Umbilical cord (tissue), 2 donors: ENCODE data around the gene TRIM49B. TPM values are rescaled to one million over a fixed set of nuclear protein-coding genes. Genes with fewer than 3 reads are reported as not detected.
"Not testable (repeated sequence)": the region's sequence is repeated elsewhere in the genome, so short reads cannot be mapped to it uniquely, and the experiment has no call there.

Source experiments
- DNase-seq: peaks from one replicate; pipeline ENCODE4 v3.0.0-alpha.2; 2015; ENCODE audit warnings: low spot score
- total RNA-seq: library from RNA; depleted of rRNA; stranded (reverse); fragments of >200 nt; gene quantifications from one replicate; pipeline ENCODE4 v1.2.3, GENCODE V29; 2014; ENCODE audit warnings: low replicate concordance; ENCODE audit not compliant: insufficient read depth

Gene TRIM49B, protein sequence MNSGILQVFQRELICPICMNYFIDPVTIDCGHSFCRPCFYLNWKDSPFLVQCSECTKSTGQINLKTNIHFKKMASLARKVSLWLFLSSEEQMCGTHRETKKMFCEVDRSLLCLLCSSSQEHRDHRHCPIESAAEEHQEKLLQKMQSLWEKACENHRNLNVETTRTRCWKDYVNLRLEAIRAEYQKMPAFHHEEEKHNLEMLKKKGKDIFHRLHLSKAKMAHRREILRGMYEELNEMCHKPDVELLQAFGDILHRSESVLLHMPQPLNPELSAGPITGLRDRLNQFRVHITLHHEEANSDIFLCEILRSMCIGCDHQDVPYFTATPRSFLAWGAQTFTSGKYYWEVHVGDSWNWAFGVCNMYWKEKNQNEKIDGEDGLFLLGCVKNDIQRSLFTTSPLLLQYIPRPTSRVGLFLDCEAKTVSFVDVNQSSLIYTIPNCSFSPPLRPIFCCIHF
- 0.24 TPM for total RNA-seq

DNA sequence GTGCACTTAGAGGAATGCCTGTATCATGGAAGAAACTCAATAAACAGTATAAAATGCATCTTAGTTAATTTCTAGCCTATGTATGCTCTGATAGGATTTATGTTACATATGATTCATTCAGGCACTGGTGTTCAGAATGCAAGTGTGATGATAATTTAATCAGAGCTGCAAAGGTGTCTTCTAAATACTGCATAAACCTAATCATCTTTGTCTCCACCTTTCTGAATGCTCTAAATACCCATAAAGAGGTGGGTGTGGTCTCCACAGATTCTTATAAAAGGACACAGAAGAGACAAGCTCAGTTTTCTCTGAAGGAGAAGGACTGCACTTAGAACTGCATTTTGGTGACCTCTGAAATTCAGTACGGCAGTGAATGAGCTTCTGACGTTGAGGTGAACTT is at the start of gene TRIM49B:
TSS of gene TRIM49B (plus strand) at position 301 of the 400 bp plus-strand sequence. CDS start 2,777 bp downstream, outside the sequence.
- DNase-seq, result not testable (repeated sequence)

DNA sequence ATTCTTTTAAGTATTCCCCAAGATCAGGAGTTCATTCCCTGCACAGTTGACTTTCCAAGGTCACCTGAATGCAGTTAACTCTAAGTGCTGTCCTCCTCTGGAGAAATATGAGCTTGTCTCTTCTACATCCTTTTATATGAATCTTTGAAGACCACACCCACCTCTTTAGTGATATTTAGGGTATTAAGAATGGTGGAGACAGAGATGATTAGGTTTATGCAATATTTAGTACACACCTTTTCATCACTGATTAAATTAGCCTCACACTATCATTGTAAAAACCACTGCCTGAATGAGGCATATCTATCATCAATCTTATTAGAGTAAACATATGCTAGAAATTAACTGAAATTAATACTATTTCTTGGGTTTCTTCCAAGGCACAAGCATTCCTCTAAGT is 44.8 kb upstream of the TRIM49B start, which contains the start of gene TRIM51G:
TSS of gene TRIM51G (minus strand) at position 101 of the 400 bp plus-strand sequence. CDS start 2,190 bp downstream, outside the sequence.
- not testable (repeated sequence) for DNase-seq

DNA sequence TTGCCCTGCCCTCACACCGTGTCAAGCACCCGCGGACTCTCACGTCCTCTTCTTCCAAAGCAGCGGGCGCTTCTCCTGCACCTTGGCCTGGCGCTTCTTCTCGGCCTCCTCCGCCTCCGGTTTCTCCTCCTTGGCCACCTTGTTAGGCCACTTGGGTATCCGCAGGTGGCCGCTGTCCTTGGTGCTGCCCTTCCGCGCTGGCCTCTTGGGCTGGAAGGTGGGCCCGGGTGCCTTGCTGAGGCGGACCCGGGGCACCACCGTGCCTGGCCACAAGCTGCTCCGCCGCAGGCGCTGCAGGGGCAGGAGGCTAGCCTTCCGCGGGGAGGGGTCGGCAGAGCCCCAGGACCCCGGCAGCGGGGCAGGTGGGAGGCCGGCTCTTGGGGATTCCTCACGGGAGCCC is 19.6 kb downstream of the TRIM49B start:
- not testable (repeated sequence) for DNase-seq

DNA sequence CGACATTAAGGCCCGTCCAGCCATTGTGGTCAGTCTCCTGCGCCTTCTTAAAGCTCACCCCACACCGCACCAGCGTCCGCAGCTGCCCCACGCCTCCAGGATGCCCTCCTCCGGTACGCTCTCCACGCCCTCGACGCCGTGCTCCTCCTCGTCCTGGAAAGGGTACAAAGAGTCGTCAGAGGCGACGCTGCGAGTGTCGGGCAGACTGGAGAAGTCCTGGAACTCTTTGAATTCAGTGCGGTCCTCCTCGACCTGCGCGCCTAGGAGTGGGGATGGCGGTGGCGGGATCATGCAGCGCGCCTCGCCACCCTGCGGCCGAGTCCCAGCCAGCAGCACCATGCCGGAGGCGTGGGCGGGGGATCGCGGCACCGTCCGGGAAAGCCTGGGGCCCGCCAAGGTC is 21.2 kb downstream of the TRIM49B start:
- not testable (repeated sequence) for DNase-seq

DNA sequence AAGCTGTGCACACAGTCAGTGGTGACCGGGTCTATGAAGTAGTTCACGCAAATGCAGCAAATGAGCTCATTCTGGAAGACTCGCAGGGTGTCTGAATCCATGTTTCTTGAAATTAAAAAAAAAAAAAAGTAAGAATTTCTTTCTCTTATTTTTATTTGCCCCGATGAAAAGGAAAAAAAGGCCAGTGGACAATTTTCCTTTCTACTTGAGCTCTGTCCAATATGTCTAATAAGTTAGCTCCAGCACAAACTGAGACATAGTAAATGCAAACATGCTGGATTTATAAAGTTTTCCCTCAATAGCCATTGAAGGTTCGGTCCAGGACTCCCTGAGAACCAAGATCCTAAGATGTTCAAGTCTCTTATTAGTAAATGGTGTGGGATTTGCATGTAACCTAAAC is 30.4 kb downstream of the TRIM49B start, which contains the start of gene TRIM64C:
TSS of gene TRIM64C (minus strand) at position 101 of the 400 bp plus-strand sequence. CDS start at position 101, 0 bp downstream.
- DNase-seq, result not testable (repeated sequence)

DNA sequence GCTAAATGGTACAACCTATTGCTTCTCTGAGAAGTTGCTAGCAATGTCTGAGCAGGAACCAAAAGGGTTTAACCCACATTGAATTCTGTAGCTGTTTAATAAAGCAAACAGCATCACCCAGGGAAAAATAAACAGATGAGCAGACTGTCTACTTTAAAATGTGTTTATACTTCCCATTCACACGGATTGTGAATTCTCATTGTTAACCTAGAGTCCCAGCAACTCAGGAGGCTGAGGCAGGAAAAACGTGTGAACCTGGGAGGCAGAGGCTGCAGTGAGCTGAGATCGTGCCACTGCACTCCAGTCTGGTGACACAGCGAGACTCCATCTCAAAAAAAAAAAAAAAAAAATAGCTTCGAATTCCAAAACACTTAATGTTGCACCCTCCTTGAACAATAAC is 41.3 kb downstream of the TRIM49B start:
- DNase-seq, result not testable (repeated sequence)

Other genes with a start within 250 kb of the TRIM49B start
- 0.48 TPM for gene TRIM51G, start 44.9 kb upstream of the TRIM49B start, total RNA-seq
- gene TRIM64C, start 30.3 kb downstream of the TRIM49B start, total RNA-seq, result not detected
- gene FOLH1, start 179.8 kb downstream of the TRIM49B start, total RNA-seq, result 4.6 TPM